Stimulated activated CD8-positive, alpha-beta memory T cell treated with anti-CD3 and anti-CD28 coated beads, Interleukin-15, amount 100 ng/mL, for 48 hours (primary cell): ENCODE measurements around the gene SHC2.
"Not testable (repeated sequence)": the region's sequence is repeated elsewhere in the genome, so short reads cannot be mapped to it uniquely, and the experiment has no call there.

ENCODE experiments used
- DNase-seq, 2 donors: peaks; one replicate each; pipeline ENCODE4 v3.0.0-alpha.2; 2020; ENCODE audit warnings: low read depth in 2 of 2

SHC2 gene

GRCh38 chr19:450912-451481, 9.8 kb downstream of the SHC2 start:
- not testable (repeated sequence) for DNase-seq

GRCh38 chr19:449916-450315, 10.9 kb downstream of the SHC2 start:
- no peak for DNase-seq

- DNase-seq, result no peak
Measured at GRCh38 chr19:447816-448560, 12.8 kb downstream of the SHC2 start.

GRCh38 chr19:447064-447426, 13.8 kb downstream of the SHC2 start:
- DNase-seq, result no peak

GRCh38 chr19:444677-445210, 16.1 kb downstream of the SHC2 start:
- no peak for DNase-seq

GRCh38 chr19:443005-443404, 17.8 kb downstream of the SHC2 start:
- no peak for DNase-seq

GRCh38 chr19:442085-442484, 18.7 kb downstream of the SHC2 start:
- no peak for DNase-seq

- DNase-seq, result no peak
Measured at GRCh38 chr19:441213-441836, 19.5 kb downstream of the SHC2 start.

- no peak for DNase-seq
Measured at GRCh38 chr19:440391-441212, 20.2 kb downstream of the SHC2 start.

GRCh38 chr19:439167-439900, 21.5 kb downstream of the SHC2 start:
- no peak for DNase-seq

GRCh38 chr19:438416-438958, 22.3 kb downstream of the SHC2 start:
- no peak for DNase-seq

GRCh38 chr19:437041-437440, 23.8 kb downstream of the SHC2 start:
- no peak for DNase-seq

- DNase-seq, result no peak
Measured at GRCh38 chr19:436413-436950, 24.4 kb downstream of the SHC2 start.

GRCh38 chr19:435707-436412, 25.0 kb downstream of the SHC2 start:
- DNase-seq, result no peak

- DNase-seq, result no peak
Measured at GRCh38 chr19:435056-435706, 25.7 kb downstream of the SHC2 start.

- no peak for DNase-seq
Measured at GRCh38 chr19:434152-434960, 26.5 kb downstream of the SHC2 start.

- no peak for DNase-seq
Measured at GRCh38 chr19:430701-431100, 30.1 kb downstream of the SHC2 start.

GRCh38 chr19:428149-428548, 32.7 kb downstream of the SHC2 start:
- DNase-seq, result no peak

GRCh38 chr19:427675-428074, 33.2 kb downstream of the SHC2 start:
- not testable (repeated sequence) for DNase-seq
